GM20431 (cell line): Measurements from ENCODE around the gene ATP6V0D1.
"Not testable (repeated sequence)": the region's sequence is repeated elsewhere in the genome, so short reads cannot be mapped to it uniquely, and the experiment has no call there.

Experiments used
- in situ Hi-C: fragments of 300-500 bp; cut with MseI, MboI; formaldehyde crosslinking; loops from one replicate; pipeline ENCODE4 v1.15.0; 2020; ENCODE audit warnings: low sequenced_read_pairs; ENCODE audit not compliant: unreplicated experiment

Gene ATP6V0D1

GRCh38 chr16:67430977-67431774 is 49.8 kb downstream of the ATP6V0D1 start, which contains the start of gene HSD11B2:
TSS of gene HSD11B2 (plus strand) at chr16:67431121. CDS start at chr16:67431249, 128 bp downstream.
- in situ Hi-C loops: no loop called here

DNA sequence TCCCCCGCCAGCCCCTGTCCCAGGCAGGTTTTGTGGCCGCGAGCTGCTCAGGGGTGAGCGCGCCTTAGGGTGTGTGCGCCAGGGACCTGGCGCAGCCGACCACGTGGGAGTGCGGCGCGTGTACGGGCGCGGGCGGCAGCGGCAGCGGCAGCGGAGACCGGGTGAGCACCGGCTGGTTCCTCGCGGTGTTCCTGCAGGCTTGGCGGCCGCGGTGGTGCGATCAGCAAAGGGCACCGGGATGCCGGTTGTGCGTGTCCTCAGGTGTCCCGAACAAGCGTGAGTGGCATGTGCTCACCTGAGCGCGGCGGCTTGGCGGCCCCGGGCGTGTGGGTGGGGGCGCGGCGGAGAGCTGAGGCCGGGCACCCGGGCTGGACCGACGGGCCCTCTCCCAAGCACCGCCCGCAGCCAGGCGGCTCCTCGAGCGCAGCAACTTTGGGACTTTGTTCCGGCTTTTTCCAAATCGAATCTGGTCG is 50.4 kb downstream of the ATP6V0D1 start:
- in situ Hi-C loops: no loop called here

DNA sequence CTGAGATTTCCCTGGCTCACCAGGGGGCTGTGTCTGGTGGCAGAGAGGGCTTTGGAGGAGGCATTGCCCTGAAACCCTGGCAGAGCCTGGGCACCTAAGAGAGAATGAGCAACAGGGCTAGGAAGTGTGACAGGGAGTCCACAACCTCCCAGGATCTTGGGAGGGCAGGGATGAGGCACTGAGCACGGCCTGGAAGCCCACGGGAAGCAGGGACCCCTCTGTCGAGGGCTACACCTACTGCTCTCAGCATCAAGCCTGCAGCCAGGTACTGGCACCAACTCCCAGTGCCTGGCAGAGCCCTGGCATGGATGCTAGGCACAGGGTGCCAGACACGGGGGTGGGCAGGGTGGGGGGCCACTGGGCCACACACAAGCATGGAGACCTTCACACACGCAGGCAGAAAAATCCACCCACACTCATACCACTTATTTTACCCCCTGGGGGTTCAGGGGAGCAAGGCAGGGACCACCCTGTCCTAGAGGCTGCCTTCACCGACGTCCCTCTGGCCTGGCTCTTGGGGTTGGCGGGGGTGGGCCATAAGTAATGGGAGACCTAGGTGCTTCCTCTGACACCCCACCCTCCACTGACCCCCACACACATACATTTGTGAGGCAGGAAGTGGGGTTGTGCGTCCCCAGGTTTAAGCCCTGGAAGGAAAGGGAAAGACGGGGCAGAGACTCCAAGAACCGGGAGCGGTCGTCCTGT is 51.0 kb downstream of the ATP6V0D1 start:
- in situ Hi-C loops: no loop called here

- in situ Hi-C loops: no loop called here
Observed at GRCh38 chr16:67429053-67429798, 51.7 kb downstream of the ATP6V0D1 start.

DNA sequence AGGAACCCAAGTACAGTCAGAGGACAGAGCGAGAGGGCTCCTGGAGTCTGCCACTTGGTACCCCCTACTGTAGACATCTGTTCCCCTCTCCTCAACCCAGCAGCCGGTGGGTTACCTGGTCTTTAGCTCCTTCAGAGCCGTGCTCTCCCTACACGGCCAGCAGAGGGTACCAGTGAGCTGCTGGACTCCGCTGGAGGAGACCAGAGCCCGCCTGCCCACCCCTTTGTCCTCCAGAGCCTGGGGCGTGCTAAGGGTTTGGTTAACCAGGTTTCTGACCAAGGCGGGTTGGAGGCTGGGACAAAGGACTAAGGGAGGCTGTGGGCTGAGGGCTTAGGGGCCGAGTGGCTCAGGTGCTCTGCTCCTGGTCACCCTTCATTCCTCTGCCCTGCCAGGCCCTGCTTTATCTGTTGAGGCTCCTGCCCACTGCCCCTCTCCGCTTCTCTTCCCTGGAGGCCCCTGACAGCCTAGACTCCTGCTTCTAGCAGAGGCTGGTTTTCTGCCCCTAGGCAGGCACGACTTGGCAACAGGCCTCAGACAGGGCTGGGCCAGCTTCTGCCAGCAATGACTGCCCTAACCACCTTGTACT is 52.7 kb downstream of the ATP6V0D1 start:
- in situ Hi-C loops: no loop called here

DNA sequence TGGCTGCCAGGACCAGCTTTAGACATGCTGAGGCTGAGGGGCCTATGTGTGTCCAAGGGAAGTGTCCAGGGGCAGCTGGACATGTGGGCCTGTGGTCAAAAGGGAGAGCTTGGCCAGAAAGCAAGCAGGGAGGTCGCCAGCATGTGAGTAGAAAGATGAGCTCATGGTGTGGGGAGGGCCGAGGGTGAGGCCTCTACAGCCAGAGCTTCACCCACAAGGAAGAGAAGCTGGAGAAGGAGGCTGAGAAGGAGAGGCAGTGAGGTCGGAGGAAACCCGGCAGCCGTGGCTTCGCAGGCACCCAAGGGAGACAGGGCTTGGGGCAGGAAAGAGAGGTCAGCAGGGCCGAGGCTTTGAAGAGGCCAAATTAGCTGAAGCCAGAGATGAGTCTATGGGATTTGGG is 54.0 kb downstream of the ATP6V0D1 start:
- in situ Hi-C loops: no loop called here

- in situ Hi-C loops: no loop called here
Observed at GRCh38 chr16:67426022-67426421, 54.9 kb downstream of the ATP6V0D1 start.

DNA sequence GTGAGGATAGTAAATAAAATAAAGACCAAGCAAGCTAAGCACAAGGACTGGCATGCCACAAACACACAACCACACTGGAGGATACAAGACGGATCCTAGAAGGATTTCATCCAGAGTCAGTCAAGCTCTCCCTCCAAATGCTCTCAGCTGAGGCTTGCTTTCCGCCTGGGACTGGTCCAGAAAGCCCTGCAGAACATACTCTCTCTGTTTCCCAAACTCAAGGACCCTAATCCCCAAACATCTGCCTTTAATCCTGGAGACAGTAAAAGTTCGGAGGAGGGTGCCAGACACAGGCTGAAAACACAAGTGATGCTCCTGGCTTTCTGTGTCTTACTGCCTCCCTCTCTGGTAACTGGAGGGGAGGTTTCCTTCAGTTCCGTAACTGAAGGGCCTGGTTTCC is 55.4 kb downstream of the ATP6V0D1 start:
- in situ Hi-C loops: no loop called here

DNA sequence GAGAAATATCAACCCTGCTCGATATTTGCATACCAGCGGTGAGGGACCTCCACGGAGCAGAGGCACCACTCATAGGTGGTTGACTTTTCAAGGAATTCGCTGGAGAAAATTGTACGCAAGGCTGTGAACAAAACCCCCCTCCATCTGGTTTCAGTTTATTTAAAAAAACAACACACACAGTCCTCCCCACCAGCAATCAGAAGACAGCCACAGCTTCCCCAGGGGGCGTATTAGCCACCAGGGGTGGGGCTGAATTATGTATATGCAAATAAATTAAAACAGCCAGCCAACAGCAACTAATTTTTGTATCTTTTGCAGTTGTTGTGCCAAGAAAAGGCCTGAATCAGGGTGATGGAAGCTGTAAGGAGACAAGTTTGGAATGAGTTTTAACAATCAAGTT is 55.9 kb downstream of the ATP6V0D1 start:
- in situ Hi-C loops: no loop called here

GRCh38 chr16:67424261-67424615 is 56.7 kb downstream of the ATP6V0D1 start:
- in situ Hi-C loops: no loop called here

DNA sequence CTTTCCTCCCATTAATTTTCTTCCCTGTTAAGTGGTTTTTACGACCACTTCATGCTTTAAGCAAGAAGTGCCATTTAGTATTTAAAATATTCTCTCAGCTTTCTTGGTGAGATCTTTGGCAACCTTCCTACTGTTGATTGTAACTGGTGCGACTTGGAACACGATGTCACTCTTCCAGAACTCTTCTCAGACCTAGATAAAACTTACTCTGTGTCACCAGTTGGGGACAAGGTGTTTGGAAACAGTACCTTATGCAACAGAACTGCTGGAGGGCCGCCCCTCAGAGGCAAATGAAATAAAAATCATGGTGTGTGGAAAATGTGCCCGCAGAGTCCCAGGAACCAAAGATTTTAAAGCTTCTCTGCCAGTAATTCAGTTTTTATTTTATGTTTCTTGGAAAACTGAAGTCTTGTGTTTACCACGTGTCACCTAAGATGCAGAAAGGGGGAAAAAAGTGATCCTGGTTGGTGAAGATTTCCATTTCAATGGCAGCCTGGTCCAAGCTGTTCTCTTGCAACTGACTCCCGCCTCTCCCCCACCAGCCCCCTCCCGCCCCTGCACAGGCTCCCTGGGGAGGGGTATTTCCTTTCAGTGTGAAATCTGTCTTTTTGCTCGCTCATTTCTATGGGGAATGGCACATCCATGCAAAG is 57.2 kb downstream of the ATP6V0D1 start:
- in situ Hi-C loops: no loop called here

- in situ Hi-C loops: no loop called here
Observed at GRCh38 chr16:67423015-67423414, 57.9 kb downstream of the ATP6V0D1 start.

- in situ Hi-C loops: no loop called here
Observed at GRCh38 chr16:67421030-67421429, 59.9 kb downstream of the ATP6V0D1 start.

- in situ Hi-C loops: no loop called here
Observed at GRCh38 chr16:67419931-67420330, 61.0 kb downstream of the ATP6V0D1 start.

GRCh38 chr16:67419502-67419901 is 61.5 kb downstream of the ATP6V0D1 start:
- in situ Hi-C loops: no loop called here

DNA sequence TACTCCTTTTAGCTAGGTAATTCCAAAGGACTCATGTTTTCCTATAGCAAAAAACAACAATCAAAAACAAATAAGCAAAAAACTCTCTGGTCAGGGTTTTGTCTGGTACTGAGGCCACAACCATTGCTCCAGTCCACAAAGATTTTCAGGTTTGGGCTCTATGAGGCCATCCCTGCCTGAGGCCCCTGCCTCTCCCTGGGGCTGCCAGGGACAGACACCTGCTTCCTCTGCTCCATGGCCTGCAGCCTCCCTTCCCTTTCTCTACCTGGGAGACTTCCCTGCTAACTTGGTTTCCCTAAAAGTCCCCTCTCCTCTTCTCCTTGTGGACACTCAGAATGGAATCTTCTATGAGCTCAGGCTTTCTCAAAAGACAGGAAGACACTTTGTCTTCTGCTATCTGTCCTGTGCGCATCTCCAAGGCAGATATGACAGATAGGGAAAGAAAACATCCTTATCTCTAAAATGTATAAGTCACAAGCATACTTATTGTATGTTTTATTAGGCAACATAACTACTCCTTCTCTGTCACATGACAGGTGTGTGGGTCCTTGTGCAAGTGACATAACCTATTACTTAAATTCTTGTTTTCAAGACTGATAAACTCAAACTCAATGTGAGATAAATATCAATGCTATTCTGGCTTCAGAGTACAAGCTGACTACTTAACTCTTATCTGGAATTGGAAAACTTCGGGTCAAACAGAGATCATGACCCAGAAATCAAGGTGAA is 63.5 kb downstream of the ATP6V0D1 start:
- in situ Hi-C loops: no loop called here

DNA sequence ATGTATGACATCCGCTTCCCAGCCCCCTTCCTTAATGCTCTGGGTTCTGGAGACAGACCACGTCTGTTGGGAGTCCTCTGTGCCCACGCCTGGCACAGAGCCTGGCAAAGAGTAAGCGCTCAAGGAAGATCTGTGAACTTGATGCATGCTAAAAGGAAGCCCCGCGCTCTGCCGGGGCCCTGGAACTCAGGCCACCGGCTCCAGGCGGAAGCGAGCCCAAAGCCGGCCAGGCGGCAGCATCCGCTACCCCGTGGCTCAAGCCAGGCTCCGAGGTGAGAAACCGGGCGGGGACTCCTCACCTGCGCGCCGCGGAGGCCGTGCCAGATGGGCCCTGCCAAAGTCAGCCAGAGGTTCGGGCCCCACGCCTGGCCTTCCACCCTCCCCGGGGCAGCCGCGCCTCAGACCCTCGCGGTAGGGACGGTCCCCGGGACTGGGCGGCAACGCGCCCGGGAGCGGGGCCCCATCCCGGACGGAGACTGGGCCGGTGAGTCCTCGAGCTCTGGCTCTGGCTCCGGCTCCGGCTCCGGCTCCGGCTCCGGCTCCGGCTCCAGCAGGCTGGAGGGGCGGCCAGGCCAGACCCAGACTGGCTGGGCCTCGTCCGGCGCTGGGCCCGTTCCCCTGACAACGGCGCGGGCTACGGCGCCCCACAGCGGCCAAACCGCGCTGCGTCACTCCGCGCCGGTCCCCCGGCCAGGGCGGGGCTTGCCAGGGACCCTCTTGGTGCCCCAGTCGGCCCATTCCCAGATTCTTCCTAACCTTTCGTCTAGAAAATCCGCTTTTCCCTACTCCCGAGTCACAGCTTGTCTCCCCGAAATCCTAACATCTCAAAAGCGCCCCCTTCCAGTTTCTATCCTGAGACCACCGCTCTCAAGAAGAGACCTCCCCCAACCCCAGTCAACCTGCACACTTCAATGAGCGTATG is 64.8 kb downstream of the ATP6V0D1 start, which contains the start of gene ZDHHC1:
ZDHHC1 (minus strand) TSS at position 606 of the 922 bp plus-strand sequence. CDS start 8,702 bp downstream, outside the sequence.
- in situ Hi-C loops: no loop called here

DNA sequence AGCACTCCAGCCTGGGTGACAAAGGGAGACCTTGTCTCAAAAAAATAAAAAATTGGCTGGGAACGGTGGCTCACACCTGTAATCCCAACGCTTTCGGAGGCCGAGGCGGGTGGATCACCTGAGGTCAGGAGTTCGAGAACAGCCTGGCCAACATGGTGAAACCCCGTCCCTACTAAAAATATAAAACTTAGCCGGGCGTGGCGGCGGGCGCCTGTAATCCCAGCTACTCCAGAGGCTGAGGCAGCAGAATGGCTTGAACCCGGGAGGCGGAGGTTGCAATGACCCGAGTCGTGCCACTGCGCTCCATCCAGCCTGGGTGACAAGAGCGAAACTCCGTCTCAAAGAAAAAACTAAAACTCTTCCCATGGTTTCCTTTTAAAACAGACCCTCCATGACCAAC is 65.5 kb downstream of the ATP6V0D1 start:
- in situ Hi-C loops: not testable (repeated sequence)
